RKO (cell line): ENCODE results near the gene TPSG1.

ENCODE experiments used
- DNase-seq: peaks from one replicate; pipeline ENCODE4 v3.0.0-alpha.2; 2016; ENCODE audit warnings: low spot score

The TPSG1 gene

DNA sequence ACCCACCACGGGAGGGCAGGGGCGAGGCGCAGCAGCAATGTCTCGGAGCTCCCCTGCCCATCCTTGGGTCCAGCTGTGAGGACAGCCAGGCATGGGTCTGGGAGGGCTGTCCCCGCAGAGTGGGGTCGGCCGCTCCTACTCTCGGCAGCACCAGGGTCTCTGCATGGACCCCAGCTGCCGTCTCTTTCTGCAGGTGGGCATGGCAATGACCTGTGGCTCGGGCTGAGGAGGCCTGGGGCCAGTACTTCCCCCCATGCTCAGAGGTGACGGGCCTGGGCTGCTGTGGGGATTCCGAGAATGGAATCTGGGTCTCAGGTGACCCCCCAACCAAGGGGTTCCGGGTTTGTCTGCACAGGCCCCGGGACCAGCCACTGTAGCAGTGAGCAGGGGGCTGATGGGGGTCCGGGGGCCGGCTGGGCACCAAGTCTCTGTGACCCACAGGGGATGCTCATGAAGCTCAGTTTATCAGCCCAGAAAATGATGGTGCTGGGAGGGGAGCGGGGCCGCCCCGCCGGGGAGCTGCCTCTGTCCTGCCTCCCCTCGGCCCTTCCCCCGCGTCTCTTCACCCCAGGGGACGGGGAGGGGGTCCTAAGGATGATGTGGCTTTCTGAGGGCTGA lies 48.7 kb downstream of the TPSG1 start:
- DNase-seq, result no peak

DNA sequence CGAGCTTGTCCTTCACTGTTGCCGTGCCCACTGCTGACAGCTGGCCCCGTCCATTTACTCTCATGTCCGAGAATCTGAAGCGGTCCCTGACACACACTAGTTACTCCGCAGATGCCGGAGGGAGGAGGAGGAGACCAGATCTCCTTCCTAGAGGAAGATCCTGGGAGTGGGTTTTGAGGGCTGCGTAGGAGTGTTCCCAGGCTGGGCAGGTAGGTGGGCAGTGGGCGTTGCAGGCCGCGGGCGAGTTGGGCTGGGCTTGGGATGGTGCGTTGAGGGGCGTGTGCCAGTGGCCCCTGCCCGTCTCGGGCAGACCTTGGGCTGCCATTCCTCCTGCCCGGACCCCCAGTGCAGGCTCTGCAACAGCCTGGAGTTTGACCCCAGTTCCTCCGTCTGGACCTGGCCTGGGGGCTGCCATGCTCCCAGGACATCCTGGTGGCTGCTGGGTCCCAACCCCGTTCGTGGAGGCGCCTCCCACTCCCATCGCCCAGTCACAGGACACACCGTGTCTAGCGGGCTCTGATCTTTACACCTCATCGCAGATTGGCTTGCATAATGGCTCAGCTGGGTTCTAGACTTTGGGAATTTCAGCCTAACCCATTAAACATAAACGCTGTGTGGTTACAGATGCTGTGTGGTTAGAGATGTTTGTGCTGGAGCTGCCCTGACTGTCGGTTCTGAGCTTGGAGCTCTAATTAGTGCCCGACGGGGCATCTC lies 49.3 kb downstream of the TPSG1 start:
- no peak for DNase-seq

DNA sequence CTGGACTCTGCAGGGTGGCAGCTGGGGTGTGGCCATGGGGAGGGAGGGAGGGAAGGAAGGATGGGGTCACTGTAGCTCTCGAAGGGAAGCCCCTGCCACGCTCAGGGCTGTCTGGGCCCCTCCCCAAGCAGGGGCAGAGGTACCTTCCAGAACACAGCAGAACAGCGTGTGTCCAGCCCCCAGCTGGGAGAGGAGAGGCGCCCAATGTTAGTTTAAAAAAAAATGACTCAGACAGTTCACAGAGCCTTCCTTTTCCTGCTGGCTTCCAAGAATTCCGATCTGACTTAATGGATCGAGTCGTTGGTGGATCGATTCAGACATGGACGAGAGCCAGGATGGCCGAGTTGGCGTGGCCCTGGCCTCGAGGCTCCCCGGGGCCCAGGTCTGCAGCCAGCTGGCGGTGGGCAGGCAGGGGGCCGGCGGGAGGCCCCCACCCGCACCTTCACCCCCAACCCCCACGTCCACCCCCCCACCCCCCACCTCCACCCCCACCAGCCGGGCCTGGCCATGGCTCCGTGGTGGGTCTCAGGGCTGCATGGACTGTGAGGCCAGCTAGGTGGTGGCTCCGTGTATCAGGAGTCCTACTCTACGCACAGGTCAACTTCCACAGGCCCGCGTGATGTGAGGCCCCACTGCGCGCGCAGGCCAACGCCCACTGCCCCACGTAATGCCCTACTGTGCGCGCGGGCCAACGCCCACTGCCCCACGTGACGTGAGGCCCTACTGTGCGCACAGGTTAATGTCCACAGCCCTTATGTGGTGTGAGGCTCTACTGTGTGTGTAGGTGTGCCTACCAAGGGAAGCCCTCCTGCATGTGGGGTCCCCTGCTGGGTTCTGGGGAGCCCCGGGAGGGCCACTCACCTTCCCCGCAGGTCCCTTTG lies 50.4 kb downstream of the TPSG1 start:
- no peak for DNase-seq

DNA sequence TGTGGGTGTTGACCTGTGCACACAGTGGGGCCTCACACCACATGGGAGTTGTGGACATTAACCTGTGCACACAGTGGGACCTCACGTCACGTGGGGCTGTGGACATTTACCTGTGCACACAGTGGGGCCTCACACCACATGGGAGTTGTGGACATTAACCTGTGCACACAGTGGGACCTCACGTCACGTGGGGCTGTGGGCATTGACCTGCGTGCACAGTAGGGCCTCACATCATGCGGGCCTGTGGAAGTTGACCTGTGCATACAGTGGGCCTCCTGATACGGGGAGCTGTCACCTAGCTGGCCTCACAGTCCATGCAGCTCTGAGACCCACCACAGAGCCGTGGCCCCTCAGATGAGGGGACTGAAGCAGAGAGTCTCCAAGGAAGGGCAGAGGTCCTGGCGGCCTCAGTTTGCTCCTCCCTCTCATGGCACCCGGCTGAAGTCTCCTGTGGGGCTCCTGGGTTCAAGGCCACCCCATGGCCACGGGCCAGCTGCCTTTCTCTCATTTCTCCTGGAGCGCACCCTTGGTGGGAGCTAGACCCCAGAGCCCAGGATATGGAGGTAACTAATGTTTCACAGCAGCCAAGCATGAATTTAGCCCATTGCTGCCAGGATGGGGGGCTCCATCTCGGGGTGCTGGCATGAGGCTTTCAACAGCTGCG lies 51.1 kb downstream of the TPSG1 start:
- no peak for DNase-seq

DNA sequence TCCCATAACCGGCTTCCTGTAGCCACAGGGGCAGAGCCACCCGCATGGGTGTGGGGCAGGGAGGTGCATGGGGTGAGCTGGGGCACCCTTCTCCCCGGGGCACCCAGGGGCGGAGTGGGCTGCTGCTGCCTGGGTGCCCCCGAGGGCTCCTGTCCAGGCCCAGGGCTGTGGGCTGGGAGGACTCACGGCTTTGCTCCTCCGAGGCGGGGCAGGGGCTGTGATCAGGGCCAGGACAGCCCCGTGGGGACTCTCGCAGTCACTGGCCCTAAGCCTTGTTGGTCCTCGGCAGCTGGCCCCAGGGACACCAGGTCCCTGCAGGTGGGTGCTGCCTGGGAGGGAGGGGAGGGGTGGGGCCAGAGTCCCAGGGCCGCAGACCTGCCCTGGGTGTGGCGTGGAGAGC lies 52.4 kb downstream of the TPSG1 start:
- DNase-seq, result no peak

DNA sequence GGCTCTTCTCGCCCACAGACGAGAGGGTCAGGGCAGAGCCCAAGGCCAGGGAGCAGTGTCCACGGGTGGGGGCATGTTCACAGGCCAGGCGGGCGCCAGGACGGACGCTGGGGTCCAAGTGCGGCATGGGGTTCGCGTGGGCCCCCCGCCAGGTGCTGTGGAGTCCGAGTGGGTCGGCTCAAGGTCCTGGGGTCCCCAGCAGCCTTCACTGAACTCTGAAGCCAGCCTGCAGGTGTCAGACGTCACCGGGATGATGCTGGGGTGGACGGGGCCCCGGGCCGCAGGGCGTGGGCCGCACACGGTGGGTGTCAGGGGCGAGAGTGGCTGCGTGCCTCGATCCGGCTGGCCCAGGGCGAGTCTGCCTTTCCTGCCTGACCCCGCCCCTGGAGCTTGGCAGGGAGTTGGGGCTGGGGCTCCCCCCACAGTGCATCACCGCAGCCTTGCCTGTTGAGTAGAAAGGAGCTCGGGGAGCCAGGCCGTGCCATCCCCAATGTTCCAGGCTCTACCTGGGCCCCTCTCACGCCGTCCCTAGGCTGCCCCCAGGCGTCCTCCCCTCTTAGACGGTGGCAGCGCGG lies 53.1 kb downstream of the TPSG1 start:
- DNase-seq, result no peak
